CD4-positive, alpha-beta T cell treated with Interleukin-4 for 1 hour (primary cell): ENCODE results near the gene DOCK8.
"Not testable (repeated sequence)": the region's sequence is repeated elsewhere in the genome, so short reads cannot be mapped to it uniquely, and the experiment has no call there.

Experiments used
- DNase-seq, 2 donors: peaks; one replicate each; pipeline ENCODE4 v3.0.0-alpha.2; 2020 to 2022

Gene DOCK8

DNA sequence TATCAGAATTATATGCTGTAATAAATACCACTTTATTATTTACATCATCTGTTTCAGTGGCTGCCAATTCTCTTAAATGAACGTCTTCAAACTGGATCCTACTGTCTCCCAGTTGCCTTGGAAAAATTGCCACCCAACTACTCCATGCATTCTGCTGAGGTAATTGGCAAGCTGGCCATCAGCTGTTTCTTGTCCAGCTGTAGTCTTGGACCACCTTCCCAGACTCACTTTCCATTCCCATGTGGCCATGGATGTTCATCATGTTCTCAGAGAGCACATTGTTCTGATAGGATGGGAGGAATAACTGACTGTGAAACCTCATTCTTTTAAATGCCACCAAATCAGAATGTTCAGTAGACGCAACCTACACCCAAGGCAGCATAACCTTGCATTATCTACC, 157.5 kb downstream of the DOCK8 start:
- DNase-seq, result no peak

DNA sequence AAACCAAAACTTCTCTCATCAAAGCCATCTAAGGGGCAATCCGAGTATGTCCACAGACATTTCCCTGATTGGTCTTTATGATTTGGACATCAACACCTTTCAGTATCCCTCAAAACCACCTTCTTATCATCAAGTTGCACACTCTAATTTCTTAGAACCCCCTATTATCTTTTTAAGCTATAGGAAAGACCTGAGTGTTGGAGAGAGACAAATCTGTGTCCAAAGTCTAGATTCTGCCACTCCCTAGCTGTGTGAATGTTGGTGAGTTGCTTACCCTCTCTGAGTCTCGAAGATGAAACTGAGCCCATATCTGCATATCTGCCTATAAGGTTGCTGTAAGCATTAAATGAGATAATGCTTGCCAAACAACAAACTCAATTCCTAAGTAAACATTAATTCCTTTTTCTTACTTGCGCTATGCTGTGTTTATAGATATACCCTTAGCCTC, 159.1 kb downstream of the DOCK8 start:
- DNase-seq, result no peak

DNA sequence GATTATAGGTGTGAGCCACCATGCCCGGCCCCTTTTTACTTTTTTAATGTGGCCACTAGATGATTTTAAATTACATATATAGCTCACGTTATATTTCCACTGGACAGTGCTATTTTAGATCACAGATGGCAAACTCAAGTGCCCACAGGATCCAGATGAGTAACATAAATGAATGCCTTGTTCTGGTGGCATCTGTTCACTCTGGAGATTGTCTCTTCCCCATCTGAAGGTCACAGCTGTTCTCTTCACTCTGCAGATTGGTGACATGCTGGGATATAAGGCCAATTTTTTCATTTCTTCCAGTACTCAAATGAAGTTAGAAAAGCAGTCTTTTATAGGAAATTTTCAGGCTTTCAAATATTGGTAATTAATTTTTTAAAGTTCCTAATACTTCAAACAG, 160.1 kb downstream of the DOCK8 start:
- no peak for DNase-seq

DNA sequence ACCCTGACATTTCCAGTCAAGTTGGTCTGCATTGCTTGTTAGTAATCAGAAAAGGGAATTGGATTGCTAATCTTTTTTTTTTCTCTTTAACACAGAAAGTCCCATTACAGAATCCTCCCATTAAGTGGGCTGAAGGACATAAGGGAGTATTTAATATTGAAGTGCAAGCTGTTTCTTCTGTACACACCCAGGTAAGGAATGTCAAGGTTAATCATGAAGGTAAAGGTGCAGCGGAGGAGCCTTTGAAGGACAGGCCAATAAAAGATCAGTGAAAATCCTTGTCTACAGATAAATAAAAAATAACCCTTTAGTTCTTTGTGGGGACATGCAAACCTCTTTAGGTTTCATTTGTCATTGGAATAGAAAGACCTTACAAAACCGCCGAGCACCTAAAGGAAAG, 161.4 kb downstream of the DOCK8 start:
- no peak for DNase-seq

DNA sequence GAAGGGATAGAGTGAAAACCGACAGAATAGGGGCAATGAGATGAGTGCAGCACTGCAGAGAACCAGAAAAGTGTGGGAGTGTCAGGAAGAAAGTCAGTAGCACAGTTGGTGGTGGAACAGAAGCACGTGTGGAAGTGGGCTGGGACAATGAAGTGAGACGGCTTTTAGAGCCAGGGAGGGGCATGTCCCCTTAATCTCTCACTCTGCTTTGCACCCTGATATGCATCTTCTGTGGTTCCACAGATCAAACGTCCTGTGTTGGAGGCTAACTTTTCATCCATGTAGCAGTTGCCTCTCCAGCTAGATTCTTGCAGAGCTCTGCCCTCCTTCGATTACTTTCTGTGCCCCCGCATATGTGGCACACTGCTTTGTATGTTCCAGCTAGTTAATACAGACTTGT, 163.6 kb downstream of the DOCK8 start:
- DNase-seq, result peak in 1 of 2 donors; percentile 5

DNA sequence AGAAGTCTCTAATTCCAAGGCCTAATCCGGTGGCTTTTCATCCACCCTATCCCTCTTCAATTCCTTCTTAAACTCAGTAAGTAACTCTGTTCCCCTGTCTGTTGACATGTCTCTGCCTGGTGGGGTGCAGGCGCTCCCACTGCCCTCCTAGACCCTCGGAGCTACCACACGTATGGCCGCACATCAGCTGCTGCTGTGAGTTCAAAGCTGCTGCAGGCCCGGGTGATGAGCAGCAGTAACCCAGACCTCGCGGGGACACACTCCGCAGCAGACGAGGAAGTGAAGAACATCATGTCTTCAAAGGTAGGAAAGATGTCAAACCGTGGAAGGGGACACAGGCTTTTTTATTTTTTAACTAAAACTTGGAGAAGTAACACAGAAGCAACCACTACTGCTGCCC, 167.7 kb downstream of the DOCK8 start:
- no peak for DNase-seq

DNA sequence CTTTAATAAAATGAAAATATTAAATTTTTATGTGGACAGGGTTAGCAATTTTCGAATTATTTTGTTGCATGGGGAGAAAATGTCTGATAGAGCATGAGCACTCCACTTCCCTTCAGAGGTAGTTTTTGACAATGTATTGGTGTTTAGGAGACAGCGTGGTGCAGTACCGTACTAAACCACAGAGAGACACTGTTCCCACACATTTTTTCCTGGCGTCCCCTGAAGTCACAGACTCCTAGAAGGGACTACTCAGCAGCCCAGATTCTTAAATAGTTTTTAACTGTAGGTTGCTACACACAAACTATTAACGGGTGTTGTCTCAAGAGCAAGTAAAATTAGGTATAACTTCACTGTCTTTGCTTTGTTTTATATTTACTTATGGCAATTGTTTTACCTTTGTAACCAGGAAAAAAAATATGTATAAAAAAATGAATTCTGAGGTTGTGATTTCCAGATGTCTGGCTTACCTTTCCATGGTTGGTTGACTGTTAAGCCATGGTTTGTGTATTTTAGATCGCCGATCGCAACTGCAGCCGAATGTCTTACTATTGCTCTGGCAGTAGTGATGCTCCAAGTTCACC, 171.2 kb downstream of the DOCK8 start:
- DNase-seq, result peak; percentile 21 to 26

DNA sequence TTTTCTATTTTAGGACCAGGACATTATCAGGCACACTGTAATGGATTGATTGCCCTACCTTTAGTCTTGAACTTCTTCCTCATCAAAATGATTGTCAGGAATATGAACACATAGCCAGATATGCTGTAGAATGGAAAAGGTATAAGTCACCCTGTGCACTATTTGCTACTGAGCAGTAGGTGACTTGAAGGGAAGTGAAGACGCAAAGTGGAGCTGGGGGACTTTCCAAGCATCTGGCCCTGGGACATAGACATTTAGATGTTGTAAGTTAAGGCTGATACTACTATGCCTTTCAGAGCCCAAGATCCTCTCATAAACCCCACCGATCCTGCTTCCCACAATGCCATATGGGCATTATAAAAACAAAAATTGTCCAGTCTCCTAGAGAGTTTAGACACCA, 174.5 kb downstream of the DOCK8 start:
- DNase-seq, result no peak

DNA sequence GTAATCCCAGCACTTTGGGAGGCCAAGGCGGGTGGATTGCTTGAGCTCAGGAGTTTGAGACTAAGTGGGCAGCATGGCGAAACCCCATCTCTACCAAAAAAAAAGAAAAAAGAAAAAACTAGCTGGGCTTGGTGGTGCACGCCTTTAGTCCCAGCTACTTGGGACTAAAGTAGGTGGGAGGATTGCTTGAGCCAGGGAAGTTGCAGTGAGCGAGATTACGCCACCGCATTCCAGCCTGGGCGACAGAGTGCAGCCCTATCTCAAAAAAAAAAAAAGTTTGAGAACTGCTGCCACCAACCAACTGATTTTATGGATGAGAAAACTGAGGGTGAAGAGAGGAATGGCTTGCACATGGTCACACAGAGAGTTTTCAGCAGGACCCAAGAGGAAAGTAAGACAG, 175.1 kb downstream of the DOCK8 start:
- no peak for DNase-seq

DNA sequence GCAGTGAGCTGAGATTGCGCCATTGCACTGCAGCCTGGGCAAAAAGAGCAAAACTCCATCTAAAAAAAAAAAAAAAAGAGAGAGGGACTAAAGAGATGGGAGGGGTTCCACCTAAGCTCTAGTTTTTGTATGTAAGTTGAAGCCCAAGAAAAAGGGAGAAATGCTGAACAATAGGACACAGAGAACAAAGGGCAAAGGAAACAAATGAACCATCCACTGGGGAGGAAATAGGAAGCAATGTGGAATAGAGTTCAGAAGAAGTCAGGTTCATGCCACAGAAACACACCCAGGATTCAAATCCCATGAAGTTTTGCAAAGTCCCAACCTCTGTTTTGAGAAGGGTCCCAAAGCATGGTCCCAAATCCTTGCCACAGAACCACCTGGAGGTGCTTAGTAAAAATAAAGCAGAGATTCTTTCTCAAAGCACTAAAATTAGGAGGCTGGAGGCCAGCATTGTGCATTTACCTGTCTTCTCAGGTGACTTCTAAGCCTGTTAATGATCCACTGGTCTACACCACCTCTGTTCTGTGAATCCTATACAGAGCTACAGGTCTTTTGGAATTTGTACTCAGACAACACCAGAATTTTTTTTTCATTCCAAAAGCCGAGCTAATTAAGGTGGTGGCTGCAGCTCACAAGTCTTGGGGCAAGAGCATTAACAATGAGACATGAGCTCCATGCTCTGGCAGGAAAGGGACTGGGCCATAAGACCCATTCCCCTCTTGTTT, 177.6 kb downstream of the DOCK8 start:
- DNase-seq, result no peak

DNA sequence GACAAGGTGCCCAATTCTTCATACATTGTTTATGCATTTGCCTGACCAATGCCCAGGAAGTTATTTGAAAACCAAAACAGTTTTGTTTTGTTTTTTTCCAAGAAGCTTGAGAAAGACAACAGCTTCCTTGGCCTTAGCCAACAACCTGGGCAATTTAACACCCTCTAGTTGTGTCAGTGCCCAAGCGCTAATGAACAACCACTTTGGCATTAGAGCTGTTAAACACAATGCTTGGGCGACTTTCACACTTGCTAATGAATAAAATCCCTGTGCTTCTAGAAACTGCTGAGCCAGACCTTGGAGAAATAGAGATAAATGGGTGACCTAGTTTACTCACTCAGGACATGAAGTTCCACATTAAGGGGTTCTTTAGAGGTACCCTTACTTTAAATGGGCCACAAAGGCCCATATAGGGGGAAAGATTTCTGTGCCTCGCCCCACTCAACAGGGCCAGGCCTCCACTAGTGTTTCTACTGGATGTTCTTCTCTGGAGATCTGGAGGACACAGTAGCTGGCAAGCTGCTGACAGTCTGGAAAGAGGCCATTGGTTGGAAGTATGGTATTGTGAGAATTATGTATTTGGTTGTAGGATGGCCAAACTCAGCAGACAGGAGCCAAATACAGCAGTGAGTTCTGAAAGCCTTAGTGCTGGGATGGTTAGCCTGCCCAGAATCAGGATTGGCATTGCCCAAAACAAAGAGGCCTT, 179.8 kb downstream of the DOCK8 start:
- DNase-seq, result no peak

DNA sequence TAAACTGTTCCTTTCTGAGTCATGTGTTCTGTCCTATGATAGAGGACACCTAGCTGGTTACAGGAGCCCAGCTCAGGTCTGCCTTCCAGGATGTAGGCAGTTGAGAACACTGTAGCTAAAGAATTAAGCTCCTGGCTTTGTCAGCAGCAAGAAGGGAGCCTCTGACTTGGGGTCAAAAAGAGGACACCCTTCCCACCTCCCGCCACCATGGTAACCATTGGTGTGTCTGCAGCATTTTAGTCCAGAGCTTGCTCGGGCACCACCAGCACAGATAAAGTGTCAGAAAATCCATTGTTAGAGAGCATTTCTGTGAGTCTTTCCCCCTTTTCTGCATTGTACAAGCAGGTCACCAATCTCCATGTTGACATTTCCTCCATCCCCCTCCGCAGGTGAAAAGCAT, 181.7 kb downstream of the DOCK8 start:
- DNase-seq, result no peak

DNA sequence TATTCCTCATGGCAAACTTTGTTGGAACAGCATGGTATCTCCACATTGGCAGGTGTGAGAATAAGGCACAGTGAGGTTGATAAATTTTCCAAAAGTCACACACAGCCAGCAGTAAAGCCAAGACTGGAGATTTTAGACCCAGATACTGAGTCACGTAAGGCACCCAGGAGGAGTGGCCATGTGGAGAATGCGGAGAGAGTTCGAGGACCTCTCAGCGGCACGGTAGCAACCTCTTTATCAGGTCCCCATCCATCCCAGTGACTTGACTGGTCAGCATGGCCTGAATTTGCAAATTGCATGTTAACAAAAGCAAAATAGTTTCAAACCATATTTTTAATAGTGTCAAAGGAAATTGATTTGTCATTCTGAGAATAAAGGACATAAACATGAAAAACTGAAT, 183.4 kb downstream of the DOCK8 start:
- DNase-seq, result no peak

DNA sequence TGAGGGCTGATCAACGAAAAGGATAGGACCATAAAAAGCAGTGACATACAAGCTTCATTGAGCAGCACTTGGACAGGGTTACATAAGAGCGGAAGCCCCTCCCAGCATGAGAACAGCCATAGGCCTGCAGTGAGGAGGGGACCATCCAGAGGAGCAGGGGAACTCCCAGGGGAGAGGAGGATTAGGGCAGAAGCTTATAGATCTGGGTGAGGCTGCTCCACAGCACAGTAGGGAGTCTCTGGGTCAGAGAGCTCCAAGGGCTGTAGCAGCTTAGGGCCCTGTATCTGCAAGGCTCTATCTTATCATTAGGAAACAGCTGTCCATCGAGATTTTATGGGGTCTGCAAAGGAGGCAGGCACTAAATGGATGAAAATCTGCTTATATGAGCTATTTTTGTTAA, 186.6 kb downstream of the DOCK8 start:
- no peak for DNase-seq

DNA sequence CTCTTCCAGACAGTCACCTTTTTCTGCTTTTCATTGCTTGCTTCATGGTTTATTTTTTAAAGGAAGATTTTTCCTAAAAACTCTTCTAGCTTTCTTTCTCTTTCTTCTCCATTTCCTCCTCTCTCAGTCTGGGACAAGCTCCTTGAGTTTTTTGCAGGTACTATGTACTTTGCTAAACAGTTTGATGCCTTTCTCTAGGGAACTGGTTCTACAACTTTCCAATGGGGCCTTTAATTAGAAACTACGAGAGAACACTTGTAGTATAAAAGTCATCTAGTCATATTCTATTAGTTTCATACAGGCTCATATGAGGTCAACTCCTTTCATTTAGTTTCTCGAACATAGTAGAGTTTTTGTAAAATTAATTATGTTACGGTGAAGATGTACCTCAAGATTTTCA, 189.6 kb downstream of the DOCK8 start:
- no peak for DNase-seq

DNA sequence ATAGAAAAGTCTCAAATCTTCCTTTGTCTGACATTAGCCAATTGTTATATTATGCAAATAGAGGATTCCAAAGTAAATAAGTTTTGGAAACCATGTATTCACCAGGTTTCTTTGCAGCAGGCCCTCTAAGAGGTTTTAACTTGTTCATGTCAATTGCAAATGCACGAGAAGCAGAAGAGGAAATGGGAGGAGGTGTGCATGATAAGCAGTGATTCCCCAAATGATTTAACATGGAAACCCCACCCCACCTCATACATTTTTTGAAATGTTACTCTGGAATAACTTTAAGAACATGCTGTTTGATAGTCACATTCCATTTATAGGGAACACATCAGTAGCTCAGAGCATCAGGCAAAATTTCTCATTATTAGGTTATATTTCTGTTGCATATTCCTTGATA, 190.7 kb downstream of the DOCK8 start:
- no peak for DNase-seq

DNA sequence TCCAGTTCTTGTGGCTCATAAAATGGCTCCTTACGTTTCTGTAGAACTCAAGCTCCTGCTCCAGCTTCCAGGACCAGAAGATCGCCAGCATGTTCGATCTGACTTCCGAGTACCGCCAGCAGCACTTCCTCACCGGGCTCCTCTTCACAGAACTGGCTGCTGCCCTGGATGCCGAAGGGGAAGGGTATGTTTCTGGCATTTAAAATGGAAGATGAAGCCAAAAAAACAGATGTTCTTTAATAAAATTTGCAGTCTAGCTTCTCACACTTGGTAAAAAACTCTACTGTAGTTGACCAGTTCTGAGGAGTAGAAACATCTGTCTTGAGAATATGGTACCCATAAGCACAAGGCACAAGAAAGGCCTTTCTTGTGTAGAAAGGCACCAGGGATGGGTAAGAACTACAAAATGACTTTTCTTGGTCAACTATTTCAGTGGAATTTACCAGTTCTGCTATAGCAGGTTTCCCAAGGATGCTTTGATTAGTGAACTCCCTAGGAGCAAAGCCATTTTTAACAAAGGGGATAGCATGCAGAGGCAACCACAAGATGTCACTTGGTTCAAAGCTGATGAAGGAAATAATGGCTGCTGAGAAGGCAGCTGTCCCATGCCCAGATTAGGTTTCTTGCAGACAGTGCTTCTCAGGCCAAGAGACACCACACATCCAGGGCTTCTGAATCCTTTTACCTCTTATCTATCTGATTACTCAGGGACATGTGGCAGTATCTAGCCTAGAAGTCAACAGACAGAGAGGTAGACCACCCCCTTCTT, 192.4 kb downstream of the DOCK8 start:
- DNase-seq, result no peak

DNA sequence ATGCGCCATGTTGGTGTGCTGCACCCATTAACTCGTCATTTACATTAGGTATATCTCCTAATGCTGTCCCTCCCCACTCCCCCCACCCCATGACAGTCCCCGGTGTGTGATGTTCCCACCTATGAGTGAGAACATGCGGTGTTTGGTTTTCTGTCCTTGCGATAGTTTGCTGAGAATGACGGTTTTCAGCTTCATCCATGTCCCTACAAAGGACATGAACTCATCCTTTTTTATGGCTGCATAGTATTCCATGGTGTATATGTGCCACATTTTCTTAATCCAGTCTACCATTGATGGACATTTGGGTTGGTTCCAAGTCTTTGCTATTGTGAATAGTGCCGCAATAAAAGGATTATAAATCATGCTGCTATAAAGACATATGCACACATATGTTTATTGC, 195.0 kb downstream of the DOCK8 start:
- DNase-seq, result not testable (repeated sequence)

DNA sequence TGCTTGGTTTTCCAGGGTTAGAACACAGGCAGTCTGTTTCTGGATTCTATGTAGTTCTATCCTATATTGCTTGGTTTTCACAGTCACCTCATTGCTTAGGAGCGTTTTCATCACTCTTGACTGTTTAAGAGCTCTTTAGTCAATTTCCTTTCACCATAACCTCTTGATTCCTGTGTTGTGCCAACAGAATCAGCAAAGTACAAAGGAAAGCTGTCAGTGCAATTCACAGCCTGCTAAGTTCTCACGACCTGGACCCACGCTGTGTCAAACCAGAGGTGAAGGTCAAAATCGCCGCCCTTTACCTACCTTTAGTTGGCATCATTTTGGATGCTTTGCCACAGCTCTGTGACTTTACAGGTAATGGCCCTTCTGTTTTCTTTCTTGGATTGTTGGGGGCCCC, 199.9 kb downstream of the DOCK8 start:
- DNase-seq, result no peak

DNA sequence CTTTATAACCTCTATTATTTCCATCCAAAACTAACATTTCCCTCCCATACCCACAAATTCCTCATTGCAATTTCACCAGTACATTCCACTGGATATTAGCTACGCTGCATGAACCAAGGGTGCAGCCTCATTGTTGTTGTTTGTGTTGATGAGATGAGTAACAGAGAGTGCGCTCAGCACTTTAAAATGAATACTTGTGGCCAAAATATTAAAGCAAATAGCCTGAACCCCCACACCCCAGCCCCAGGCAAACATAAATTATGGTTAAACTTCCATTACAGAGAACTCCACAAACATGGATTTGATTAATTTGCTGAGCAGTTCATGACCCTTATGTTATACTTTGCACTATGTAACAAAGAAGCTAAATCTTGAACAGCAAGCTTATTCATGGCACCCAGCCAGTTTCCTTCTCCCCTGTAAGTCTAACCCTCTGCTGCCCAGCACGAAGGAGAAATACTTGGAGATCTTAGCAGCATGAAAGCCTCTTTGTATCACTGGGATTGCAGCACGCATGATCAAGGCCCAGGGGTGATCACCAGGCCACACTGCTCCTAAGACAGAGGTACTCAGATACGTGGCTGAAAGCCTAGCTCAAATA, 205.0 kb downstream of the DOCK8 start:
- no peak for DNase-seq

DNA sequence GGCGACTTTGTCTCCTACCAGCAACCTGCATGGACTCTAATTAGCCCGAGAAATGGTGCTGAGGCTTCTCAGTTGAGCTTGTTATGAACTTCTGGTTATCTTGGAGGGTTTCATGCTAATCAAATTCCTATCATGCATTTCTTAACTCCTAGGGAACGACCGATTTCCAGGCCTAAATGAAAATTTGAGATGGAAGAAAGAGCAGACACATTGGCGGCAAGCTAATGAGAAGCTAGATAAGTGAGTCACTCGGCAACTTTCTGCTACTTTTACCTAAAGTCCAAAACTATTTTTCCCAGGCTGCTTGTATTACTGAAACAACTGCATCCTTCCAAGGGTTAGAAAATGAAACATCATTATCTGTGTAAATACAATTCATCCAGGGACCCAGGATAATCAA, 207.2 kb downstream of the DOCK8 start:
- no peak for DNase-seq

DNA sequence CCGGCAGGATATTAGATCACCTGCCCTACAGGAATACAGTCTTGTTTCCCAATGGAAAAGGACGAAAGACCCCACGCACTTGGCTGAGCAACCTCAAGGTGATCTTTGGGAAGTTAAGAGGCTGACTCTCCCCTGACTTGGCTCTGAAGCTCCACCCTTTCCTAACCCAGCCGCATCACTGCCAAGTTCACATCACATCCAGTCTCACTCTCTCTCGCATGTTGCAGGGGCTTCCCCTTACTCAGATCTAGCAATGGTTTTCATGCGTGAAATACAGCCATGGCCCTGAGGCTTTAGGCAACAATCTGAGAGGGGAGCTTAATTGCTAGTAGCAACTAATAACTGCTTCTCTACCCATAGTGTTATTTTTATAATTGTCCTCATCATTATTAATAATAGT, 211.6 kb downstream of the DOCK8 start:
- no peak for DNase-seq

DNA sequence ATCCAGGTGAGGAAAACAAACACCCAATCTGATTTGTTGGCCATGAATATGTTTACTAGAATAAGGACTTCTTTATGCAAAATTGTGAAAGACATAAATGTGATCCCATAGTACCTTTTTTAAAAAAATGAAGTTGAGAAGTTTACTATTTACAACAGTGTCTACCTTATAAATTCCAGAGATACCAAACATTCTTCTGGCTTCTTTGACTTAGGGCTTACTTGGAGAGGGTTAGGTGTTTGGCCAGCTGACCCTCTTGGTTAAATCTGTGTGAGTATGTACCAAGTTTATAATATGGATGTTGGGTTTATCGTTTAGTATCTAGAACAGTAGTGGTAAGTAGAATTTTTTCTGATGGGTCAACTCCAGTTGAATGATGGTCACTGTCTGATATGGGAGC, 212.3 kb downstream of the DOCK8 start:
- no peak for DNase-seq
